BE2C (cell line): ENCODE results near the gene ZSCAN5A.
"Not testable (repeated sequence)": the region's sequence is repeated elsewhere in the genome, so short reads cannot be mapped to it uniquely, and the experiment has no call there.

ENCODE experiments used
- DNase-seq: peaks from one replicate; pipeline ENCODE4 v3.0.0-alpha.2; 2020
- H3K27me3 ChIP-seq: fragments of 250-450 bp; sonication (Bioruptor Pico); 2 replicates; pipeline ENCODE4 v1.5.1; 2020; ENCODE audit warnings: mild to moderate bottlenecking
- H3K36me3 ChIP-seq: fragments of 250-450 bp; sonication (Bioruptor Pico); 2 replicates; pipeline ENCODE4 v1.5.1; 2020; ENCODE audit warnings: mild to moderate bottlenecking
- H3K4me1 ChIP-seq: fragments of 250-450 bp; sonication (Bioruptor Pico); 2 replicates; pipeline ENCODE4 v1.5.1; 2020
- H3K4me3 ChIP-seq: 2 replicates; pipeline ENCODE4 v1.5.1; 2011; ENCODE audit warnings: low read depth, low read length
- H3K9me3 ChIP-seq: fragments of 250-450 bp; sonication (Bioruptor Pico); 2 replicates; pipeline ENCODE4 v1.5.1; 2020
- TF ChIP-seq, protein P1 (sequence below): IDR thresholded peaks from 2 replicates; pipeline ENCODE4 v1.5.1; 2012; ENCODE audit warnings: mild to moderate bottlenecking, low read depth, low read length

Gene ZSCAN5A

DNA sequence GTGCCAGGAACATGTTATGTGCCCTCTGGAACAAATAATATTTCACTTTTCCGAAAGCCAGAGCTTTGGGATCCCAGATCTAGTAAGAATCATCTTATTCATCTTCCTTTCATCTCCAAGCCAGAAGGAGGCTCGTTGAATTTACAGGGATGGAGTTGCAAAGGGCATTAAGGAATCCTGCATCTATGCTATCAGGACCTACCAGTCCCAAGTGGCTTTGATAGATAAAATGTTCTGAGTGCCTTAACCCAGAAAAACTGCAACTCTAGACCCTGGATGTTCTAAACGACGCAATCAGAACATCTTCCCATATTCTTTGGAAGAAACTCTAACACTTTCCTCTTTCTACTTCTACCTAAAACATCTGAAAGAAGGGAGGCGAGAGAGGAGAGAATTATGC is 51.3 kb downstream of the ZSCAN5A start:
- TF ChIP-seq, protein P1, sequence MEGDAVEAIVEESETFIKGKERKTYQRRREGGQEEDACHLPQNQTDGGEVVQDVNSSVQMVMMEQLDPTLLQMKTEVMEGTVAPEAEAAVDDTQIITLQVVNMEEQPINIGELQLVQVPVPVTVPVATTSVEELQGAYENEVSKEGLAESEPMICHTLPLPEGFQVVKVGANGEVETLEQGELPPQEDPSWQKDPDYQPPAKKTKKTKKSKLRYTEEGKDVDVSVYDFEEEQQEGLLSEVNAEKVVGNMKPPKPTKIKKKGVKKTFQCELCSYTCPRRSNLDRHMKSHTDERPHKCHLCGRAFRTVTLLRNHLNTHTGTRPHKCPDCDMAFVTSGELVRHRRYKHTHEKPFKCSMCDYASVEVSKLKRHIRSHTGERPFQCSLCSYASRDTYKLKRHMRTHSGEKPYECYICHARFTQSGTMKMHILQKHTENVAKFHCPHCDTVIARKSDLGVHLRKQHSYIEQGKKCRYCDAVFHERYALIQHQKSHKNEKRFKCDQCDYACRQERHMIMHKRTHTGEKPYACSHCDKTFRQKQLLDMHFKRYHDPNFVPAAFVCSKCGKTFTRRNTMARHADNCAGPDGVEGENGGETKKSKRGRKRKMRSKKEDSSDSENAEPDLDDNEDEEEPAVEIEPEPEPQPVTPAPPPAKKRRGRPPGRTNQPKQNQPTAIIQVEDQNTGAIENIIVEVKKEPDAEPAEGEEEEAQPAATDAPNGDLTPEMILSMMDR = no peak
- Histone ChIP-seq H3K27me3 (no peaks in the 10 kb centered on the region), H3K4me1 (no peaks in the 10 kb centered on the region; the same call in 1 of the 2 replicates), H3K9me3 (no peaks in the 10 kb centered on the region), H3K4me3 (no peak overlapping the region), H3K36me3 (no peaks in the 10 kb centered on the region)
- no peak for DNase-seq

DNA sequence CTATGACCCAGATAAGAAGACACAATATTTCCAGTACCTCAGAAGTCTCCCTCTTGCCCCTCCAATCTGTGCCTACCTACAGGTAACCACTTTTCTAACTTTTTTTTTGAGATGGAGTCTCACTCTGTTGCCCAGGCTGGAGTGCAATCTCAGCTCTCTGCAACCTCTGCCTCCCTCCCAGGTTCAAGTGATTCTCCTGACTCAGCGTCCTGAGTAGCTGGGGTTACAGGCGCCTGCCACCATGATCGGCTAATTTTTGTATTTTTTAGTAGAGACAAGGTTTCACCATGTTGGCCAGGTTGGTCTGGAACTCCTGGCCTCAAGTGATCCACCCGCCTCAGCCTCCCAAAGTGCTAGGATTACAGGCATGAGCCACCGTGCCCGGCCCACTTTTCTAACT is 52.7 kb downstream of the ZSCAN5A start:
- not testable (repeated sequence) for H3K36me3 ChIP-seq, DNase-seq, H3K4me3 ChIP-seq, H3K9me3 ChIP-seq, H3K4me1 ChIP-seq, H3K27me3 ChIP-seq

DNA sequence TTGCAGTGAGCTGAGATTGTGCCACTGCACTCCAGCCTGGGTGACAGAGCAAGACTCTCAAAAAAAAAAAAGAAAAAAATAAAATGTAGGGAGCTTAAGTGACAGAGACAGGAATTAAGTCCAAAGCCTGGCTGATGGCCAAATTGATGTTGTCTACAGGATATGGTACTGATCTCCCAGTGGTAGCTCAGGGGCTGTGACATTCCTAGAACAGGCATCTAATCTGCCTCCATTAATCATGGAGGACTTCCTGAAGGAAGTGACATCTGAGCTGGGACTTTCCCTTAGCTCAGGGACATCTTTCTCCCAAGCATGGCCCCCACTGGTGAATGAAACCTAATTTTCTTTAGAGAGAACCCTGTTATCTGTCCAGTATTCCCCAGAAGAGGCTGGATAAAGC is 53.5 kb downstream of the ZSCAN5A start:
- TF ChIP-seq, protein P1 = no peak
- no peak overlapping the region for H3K4me3 ChIP-seq
- H3K9me3 ChIP-seq = no peaks in the 10 kb centered on the region
- no peaks in the 10 kb centered on the region; the same call in 1 of the 2 replicates for H3K4me1 ChIP-seq
- H3K27me3 ChIP-seq = no peaks in the 10 kb centered on the region
- peak; percentile 74 for DNase-seq
- no peaks in the 10 kb centered on the region for H3K36me3 ChIP-seq

DNA sequence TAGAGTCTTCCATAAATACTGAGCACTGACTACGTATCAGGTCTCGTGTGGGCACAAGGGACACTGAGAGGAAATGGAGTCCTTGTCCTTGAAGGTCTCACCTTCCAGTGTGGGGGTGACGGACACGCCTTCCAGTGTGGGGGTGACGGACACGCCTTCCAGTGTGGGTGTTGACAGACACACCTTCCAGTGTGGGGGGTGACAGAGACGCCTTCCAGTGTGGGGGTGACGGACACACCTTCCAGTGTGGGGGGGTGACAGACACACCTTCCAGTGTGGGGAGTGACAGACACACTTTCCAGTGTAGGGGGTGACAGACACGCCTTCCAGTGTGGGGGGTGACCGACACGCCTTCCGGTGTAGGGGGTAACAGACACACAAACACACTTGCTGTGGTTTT is 56.4 kb downstream of the ZSCAN5A start:
- Histone ChIP-seq H3K4me1 (no peaks in the 10 kb centered on the region; the same call in 1 of the 2 replicates), H3K36me3 (no peaks in the 10 kb centered on the region), H3K4me3 (no peak overlapping the region), H3K9me3 (no peaks in the 10 kb centered on the region), H3K27me3 (no peaks in the 10 kb centered on the region)
- TF ChIP-seq, protein P1 = no peak
- DNase-seq = no peak

DNA sequence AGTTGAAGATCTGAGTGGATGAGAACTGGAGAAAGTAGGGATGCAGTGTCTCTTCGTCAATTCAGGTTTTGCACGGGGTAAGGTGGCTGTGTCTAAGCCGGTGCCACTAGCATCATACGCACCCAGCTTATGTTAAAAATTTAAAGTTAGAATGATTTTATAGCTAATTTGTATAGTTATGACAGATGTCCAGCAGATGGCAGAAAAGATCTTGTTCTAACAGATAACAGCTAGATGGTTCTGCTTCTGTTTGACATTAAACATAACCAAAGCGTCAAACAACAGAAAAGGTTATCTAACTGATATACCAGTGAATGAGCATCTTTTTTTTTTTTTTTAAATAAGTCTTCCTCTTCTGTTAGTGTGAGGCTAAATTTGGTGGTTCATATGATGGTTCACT is 60.9 kb downstream of the ZSCAN5A start:
- DNase-seq = no peak
- no peaks in the 10 kb centered on the region for H3K36me3 ChIP-seq
- H3K27me3 ChIP-seq = no peaks in the 10 kb centered on the region
- no peaks in the 10 kb centered on the region for H3K9me3 ChIP-seq
- TF ChIP-seq, protein P1 = peak; percentile 45
- no peaks in the 10 kb centered on the region for H3K4me1 ChIP-seq
- H3K4me3 ChIP-seq = no peak overlapping the region

DNA sequence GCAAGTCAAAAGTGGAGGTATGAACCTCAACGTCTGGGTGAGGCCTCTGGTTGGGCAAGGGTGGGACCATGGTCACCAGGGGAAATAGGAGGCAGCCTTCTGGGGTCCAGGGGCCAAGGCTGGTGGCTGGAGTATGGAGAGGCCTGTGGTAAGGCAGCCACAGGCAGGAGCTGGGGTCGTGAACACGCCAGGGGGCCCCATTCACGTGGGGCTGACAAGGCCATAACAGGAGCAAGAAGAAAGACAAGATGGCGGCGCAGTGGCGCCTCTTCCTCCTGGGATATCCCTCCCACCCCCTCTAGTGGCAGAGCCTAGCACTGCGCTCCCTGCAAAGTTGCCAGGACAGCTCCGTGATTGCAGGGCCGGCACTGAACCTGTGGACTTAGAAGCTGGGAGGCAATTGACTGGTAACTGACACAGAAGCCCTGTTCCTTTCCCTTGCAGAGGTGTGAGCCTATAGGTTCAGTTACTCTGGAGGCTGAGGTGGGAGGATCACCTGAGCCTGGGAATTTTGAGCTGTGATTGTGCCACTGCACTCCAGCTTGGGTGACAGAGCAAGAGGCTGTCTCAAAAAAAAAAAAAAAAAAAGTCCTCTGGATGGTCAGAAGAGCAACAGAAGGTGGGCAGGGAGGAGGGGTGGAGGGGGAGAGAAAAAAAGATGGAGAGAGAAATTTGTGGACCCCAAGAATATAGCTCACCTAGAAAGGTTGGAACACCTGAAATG is 61.8 kb downstream of the ZSCAN5A start:
- Histone ChIP-seq H3K9me3 (no peaks in the 10 kb centered on the region), H3K4me3 (no peak overlapping the region), H3K36me3 (no peaks in the 10 kb centered on the region), H3K4me1 (no peaks in the 10 kb centered on the region), H3K27me3 (no peaks in the 10 kb centered on the region)
- TF ChIP-seq, protein P1 = peak; percentile 98
- DNase-seq = peak; percentile 91

DNA sequence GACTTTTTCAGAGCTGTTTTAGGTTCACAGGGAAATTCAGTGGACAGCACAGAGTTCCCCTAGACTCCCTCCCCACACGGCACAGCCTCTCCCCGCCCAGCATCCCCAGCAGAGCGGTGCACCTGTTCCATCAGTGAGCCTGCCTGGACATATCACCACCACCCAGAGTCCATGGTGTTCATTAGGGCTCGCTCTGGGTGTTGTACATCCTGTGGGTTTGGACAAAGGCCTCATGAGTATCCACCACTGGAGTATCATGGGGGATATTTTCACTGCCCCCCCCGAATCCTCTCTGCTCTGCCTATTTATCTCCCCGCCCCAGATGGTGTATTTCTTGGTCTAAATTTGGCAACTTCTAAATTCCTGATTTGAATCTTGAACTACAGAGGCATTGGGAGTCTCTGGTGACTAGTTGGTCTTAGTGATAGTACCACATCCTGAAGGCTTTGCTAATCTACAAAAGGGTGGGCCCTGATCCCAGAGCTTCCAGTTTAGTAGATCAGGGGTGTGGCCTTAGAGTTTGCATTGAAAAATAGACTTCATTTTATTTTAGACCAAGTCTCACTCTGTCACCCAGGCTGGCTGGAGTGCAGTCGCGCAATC is 65.8 kb downstream of the ZSCAN5A start:
- H3K27me3 ChIP-seq, DNase-seq, H3K9me3 ChIP-seq, H3K4me1 ChIP-seq, H3K36me3 ChIP-seq, H3K4me3 ChIP-seq: not testable (repeated sequence)

DNA sequence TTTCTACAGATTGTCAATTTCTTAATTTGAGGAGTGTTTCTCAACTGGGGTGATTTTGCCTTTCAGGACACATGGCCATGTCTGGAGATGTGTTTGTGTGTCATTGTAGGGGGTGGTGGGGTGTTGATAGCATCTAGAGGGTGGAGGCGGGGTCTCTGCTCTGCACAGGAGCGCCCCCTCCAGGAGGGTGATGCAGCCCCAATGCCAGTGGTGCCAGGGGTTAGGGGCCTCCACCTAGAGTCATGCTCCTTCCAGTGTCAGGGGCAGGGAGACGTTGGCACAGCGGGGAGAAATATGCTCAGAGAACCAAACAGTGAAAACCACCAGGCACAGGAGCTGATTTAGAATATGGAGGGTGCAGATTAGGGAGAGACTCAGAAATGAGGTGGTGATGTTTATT is 68.9 kb downstream of the ZSCAN5A start:
- H3K27me3 ChIP-seq, H3K4me3 ChIP-seq, DNase-seq, H3K9me3 ChIP-seq, H3K4me1 ChIP-seq, H3K36me3 ChIP-seq: not testable (repeated sequence)
